ENCODE measurements around the gene TSPAN14. TPM values are rescaled to one million over a fixed set of nuclear protein-coding genes. Genes with fewer than 3 reads are reported as not detected.

The TSPAN14 gene
- total RNA-seq, 6 experiments from 2014 or later, result 72.9 to 96.2 (median 84.5) TPM

DNA sequence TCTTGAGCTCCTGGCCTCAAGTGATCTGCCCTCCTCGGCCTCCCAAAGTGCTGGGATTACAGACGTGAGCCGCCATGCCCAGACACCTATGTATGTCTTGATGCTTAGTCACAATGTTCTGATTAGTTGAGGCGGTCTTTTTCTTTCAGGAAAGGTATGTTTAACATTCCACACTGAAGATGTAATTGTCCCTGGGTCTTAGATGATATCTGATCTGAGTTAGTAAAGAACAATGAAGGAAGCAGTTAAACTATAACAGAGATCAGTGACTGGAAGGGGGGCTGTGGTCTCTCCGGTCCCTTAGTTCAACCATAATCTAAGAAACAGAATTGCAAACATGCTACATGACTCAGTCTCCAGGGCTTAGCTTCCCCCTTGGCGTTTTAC is 52.1 kb downstream of the TSPAN14 start:
- Mint-ChIP-seq H3K27ac (peak overlapping the region; percentile 92), H3K27me3 (ENCODE audit: insufficient read depth) (no peaks in the 10 kb centered on the region; the same call in 1 of the 2 replicates), H3K36me3 (ENCODE audit: low read depth) (peaks cover 34% of the 10 kb centered on the region), H3K4me1 (ENCODE audit: low read depth) (peaks cover 99% of the 10 kb centered on the region), H3K4me3 (peak overlapping the region; percentile 66), H3K9me3 (no peaks in the 10 kb centered on the region)
- peak; percentile 70 for DNase-seq
- TF ChIP-seq, protein P1, sequence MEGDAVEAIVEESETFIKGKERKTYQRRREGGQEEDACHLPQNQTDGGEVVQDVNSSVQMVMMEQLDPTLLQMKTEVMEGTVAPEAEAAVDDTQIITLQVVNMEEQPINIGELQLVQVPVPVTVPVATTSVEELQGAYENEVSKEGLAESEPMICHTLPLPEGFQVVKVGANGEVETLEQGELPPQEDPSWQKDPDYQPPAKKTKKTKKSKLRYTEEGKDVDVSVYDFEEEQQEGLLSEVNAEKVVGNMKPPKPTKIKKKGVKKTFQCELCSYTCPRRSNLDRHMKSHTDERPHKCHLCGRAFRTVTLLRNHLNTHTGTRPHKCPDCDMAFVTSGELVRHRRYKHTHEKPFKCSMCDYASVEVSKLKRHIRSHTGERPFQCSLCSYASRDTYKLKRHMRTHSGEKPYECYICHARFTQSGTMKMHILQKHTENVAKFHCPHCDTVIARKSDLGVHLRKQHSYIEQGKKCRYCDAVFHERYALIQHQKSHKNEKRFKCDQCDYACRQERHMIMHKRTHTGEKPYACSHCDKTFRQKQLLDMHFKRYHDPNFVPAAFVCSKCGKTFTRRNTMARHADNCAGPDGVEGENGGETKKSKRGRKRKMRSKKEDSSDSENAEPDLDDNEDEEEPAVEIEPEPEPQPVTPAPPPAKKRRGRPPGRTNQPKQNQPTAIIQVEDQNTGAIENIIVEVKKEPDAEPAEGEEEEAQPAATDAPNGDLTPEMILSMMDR (IDR thresholded peaks at IDR 0.05), result no peak

DNA sequence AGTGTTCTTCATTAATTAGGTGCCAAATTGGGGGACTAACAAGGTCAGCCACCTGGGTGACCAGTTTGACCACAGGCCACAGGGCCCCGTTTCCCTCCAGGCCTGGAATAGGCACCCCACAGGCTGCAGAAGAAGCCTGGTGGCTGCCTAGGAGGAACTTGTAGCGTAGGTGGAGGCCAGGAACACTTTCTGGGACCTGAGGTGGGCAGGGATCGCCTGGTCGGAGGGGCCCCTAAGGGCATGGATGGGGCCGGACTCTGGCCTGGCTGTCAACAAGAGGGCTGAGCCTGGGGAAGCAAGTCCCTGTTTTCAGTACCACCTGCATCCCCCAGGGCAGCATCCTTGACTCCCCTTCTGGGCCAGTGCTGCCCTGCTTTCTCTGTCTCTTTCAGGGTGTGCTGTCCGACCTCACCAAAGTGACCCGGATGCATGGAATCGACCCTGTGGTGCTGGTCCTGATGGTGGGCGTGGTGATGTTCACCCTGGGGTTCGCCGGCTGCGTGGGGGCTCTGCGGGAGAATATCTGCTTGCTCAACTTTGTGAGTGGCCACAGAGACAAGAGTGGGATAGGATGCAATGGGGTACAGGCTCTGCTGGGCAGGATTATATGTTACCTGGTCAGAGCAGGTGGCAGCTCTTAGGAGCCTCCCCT is 52.9 kb downstream of the TSPAN14 start:
- Mint-ChIP-seq H3K4me1 (ENCODE audit: low read depth) (peaks cover 98% of the 10 kb centered on the region), H3K9me3 (no peaks in the 10 kb centered on the region), H3K4me3 (peak overlapping the region; percentile 50), H3K36me3 (ENCODE audit: low read depth) (peaks cover 36% of the 10 kb centered on the region), H3K27ac (peak overlapping the region; percentile 92), H3K27me3 (ENCODE audit: insufficient read depth) (no peaks in the 10 kb centered on the region; the same call in 1 of the 2 replicates)
- TF ChIP-seq, protein P1 (IDR thresholded peaks at IDR 0.05), result no peak; the same call in 1 of the 2 replicates
- DNase-seq, result no peak

DNA sequence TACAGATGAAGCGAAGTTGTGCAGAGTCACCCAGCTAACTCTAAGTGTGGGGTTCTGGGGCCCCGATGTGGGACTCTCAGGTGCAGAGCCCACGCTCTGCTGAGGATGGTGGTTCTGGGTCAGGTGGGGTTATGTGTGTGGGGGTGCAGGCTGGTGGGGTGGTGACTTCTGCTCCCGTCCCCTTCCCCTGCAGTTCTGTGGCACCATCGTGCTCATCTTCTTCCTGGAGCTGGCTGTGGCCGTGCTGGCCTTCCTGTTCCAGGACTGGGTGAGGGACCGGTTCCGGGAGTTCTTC is 54.9 kb downstream of the TSPAN14 start:
- Mint-ChIP-seq H3K36me3 (ENCODE audit: low read depth) (peaks cover 36% of the 10 kb centered on the region), H3K27me3 (ENCODE audit: insufficient read depth) (no peaks in the 10 kb centered on the region), H3K27ac (peak overlapping the region; percentile 90), H3K4me1 (ENCODE audit: low read depth) (peaks cover 78% of the 10 kb centered on the region), H3K4me3 (peak overlapping the region; percentile 44), H3K9me3 (no peaks in the 10 kb centered on the region)
- no peak for DNase-seq
- TF ChIP-seq, protein P1 (IDR thresholded peaks at IDR 0.05), result no peak

DNA sequence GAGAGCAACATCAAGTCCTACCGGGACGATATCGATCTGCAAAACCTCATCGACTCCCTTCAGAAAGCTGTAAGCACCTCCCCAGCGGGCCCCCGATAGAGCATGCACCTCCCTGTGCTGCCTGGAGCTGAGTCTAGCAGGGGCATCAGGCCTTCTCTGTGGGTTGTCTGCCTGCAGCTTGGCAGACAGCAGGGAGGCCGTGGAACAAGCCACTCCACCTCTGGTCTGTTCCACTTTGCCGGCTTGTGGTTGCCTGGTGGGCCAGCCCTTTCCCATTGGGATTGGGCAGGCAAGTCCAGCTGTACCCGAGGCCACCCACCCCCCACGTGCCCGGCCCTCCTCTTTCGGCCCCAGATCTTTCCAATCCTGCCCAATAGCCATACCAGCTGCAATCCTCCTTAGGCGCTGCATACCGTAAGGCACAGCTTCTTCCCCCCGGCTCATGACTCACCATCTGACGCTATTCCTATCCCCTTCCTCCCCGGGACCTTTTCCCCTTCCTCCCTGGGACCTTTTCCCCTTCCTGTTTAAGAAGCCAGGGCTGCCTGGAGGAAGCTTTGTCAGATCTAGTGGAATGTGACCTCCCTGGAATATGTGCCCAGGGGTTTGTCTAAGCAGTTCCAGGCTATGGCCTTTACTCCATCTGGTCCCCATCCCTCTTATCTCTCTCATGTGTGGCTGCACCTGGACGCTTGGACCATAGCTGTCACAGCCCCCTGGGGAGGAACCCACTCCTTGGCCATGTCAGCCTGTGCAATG is 55.5 kb downstream of the TSPAN14 start:
- Mint-ChIP-seq H3K27ac (peak overlapping the region; percentile 90), H3K36me3 (ENCODE audit: low read depth) (peaks cover 38% of the 10 kb centered on the region), H3K27me3 (ENCODE audit: insufficient read depth) (no peaks in the 10 kb centered on the region), H3K9me3 (no peaks in the 10 kb centered on the region), H3K4me3 (peak overlapping the region; percentile 44), H3K4me1 (ENCODE audit: low read depth) (peaks cover 72% of the 10 kb centered on the region)
- peak; percentile 75 for DNase-seq
- TF ChIP-seq, protein P1 (IDR thresholded peaks at IDR 0.05), result no peak

DNA sequence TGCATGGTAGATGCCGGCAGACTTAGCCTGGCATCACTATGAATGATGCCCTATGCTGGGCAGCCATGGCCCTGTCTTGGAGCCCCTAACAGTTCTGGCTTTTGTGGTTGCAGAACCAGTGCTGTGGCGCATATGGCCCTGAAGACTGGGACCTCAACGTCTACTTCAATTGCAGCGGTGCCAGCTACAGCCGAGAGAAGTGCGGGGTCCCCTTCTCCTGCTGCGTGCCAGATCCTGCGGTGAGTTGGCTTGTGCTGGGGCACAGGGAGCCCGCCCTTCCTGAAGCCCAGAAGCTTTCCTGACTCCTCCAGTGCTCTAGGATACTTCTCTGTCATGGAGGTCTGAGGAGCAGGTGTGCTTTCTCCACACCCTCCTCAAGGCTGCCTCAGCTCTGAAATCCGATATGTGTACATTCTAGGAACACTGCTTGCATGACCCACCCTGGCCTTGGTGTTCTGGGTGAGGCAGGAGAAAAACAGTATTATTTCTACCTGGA is 58.0 kb downstream of the TSPAN14 start:
- peaks cover 51% of the 10 kb centered on the region for H3K4me1 Mint-ChIP-seq (ENCODE audit: low read depth)

More for the DNA sequence above, 58.0 kb downstream of the TSPAN14 start:
- H3K27me3 Mint-ChIP-seq (ENCODE audit: insufficient read depth), result no peaks in the 10 kb centered on the region
- H3K36me3 Mint-ChIP-seq (ENCODE audit: low read depth), result peaks cover 36% of the 10 kb centered on the region
- peak overlapping the region; percentile 61 for H3K27ac Mint-ChIP-seq
- no peak overlapping the region for H3K4me3 Mint-ChIP-seq
- TF ChIP-seq, protein P1 (IDR thresholded peaks at IDR 0.05), result no peak
- no peaks in the 10 kb centered on the region for H3K9me3 Mint-ChIP-seq
- DNase-seq, result no peak

Data from HFFc6 (cell line).